ENCODE measurements around the gene S100P. TPM values are rescaled to one million over a fixed set of nuclear protein-coding genes. Genes with fewer than 3 reads are reported as not detected.
A peak's percentile ranks its signal among the peaks of the same experiment; 100 is the strongest.

Gene S100P
- total RNA-seq, 2 experiments from 2014 or later, result 1.5 TPM; not detected in 1

- DNase-seq, result no peak
- H3K4me3 Mint-ChIP-seq, result peak overlapping the region; percentile 76
- peak overlapping the region; percentile 97 for H3K27ac Mint-ChIP-seq
- H3K9me3 Mint-ChIP-seq, result no peaks in the 10 kb centered on the region
- POLR2A ChIA-PET, result interaction anchor here (0.9 to 10.6 kb wide), 3 partner anchors 10 to 19 kb away, joined by 3 to 199 read pairs (median 33); partner anchors contain the start of gene MRFAP1L1
- no peak for ATAC-seq (ENCODE audit: low read depth)
- no peaks in the 10 kb centered on the region for H3K27me3 Mint-ChIP-seq
- H3K4me1 Mint-ChIP-seq, result peaks cover 65% of the 10 kb centered on the region
- peaks cover 7% of the 10 kb centered on the region for H3K36me3 Mint-ChIP-seq
Measured at GRCh38 chr4:6694177-6694901, 661 bp downstream of the S100P start.

DNA sequence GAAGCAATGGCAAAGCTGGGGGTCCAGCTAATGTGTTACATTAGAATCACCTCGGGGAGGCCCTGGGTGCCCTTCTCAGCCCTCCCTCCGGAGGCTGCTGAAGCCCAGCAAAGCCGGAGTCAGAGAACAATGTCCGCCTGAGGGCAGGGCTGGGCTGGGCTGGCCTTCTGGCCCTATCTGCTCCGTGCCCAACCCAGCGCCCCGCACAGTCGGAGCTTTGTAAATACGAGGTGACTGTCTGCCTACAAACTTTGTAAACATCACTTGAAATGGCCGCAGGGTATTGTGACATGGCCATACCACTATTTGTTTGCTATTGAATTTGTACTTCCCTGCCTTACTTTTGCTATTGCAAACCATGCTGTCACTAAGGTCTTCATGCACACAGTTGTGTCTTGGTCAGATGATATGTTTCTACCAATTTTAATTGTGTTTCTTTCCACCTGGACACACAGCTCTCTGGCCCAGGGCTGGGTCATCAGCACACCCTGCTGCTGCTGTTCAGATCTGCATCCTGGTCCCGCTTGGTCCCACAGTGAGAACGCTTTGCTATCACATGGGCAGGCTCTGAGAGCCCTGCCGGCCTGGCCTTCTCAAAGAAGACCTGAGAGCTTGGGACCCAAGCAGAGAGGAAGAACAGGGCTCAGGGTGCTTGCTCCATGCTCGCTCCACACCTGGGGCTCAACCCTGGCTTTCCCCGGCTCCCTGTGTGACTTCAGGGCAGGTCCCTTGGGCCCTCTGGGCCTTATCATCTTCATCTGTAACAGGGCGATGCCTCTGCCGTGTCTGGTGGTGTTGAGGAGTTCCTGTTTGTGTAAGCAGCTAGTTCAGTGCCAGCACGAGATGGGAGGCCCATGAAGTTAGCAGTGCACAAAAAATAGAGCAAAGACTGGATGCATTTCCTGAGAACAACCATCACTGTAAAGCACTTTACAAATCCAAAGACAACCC, 2.3 kb downstream of the S100P start:
- Mint-ChIP-seq H3K4me1 (peaks cover 56% of the 10 kb centered on the region), H3K36me3 (peaks cover 15% of the 10 kb centered on the region), H3K27me3 (no peaks in the 10 kb centered on the region), H3K27ac (peak overlapping the region; percentile 97), H3K9me3 (no peaks in the 10 kb centered on the region), H3K4me3 (peak overlapping the region; percentile 68)
- DNase-seq (peak; percentile 60), ATAC-seq (ENCODE audit: low read depth) (peak; percentile 83)
- POLR2A ChIA-PET, result interaction anchor here (0.7 to 10.6 kb wide), 8 partner anchors 9 to 213 kb away, joined by 3 to 199 read pairs (median 4); partner anchors contain the start of genes BLOC1S4, MAN2B2, MRFAP1 and MRFAP1L1

DNA sequence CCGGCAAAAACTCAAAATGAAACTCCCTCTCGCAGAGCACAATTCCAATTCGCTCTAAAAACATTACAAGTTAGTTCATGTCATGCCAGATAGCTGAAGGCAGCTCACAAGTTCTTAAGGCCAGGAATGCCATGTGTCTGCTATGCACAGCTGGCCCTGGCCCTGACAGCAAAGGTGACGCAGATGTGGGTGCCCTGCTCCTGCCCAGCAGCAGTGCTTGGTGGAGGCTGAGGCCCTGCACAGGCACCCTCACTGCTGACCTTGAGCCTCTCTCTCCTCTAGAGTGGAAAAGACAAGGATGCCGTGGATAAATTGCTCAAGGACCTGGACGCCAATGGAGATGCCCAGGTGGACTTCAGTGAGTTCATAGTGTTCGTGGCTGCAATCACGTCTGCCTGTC, 2.9 kb downstream of the S100P start:
- H3K27me3 Mint-ChIP-seq, result no peaks in the 10 kb centered on the region
- no peaks in the 10 kb centered on the region for H3K9me3 Mint-ChIP-seq
- H3K27ac Mint-ChIP-seq, result peak overlapping the region; percentile 97
- peak overlapping the region; percentile 68 for H3K4me3 Mint-ChIP-seq
- H3K36me3 Mint-ChIP-seq, result peaks cover 17% of the 10 kb centered on the region
- H3K4me1 Mint-ChIP-seq, result peaks cover 52% of the 10 kb centered on the region
- POLR2A ChIA-PET, result interaction anchor here (1.2 to 10.6 kb wide), 7 partner anchors 9 to 122 kb away, joined by 3 to 199 read pairs (median 4); partner anchors contain the start of genes BLOC1S4, MAN2B2, MRFAP1 and MRFAP1L1
- DNase-seq (no peak), ATAC-seq (ENCODE audit: low read depth) (peak; percentile 41)

GRCh38 chr4:6697131-6697530, 3.5 kb downstream of the S100P start:
- Mint-ChIP-seq H3K27ac (peak overlapping the region; percentile 97), H3K4me1 (peaks cover 51% of the 10 kb centered on the region), H3K4me3 (no peak overlapping the region), H3K36me3 (peaks cover 17% of the 10 kb centered on the region), H3K27me3 (no peaks in the 10 kb centered on the region), H3K9me3 (no peaks in the 10 kb centered on the region)
- POLR2A ChIA-PET, result interaction anchor here (1.4 to 10.6 kb wide), 3 partner anchors 10 to 22 kb away, joined by 4 to 199 read pairs (median 33); partner anchors contain the start of gene MRFAP1L1
- DNase-seq (no peak), ATAC-seq (ENCODE audit: low read depth) (no peak)

- POLR2A ChIA-PET, result interaction anchor here (2.3 to 2.7 kb wide), 3 partner anchors 10 to 25 kb away, joined by 9 to 20 read pairs (median 13); partner anchors contain the start of gene MRFAP1L1
- peak overlapping the region; percentile 23 for H3K4me3 Mint-ChIP-seq
- no peaks in the 10 kb centered on the region for H3K9me3 Mint-ChIP-seq
- H3K36me3 Mint-ChIP-seq, result peaks cover 33% of the 10 kb centered on the region
- peaks cover 42% of the 10 kb centered on the region for H3K4me1 Mint-ChIP-seq
- no peaks in the 10 kb centered on the region for H3K27me3 Mint-ChIP-seq
- DNase-seq (no peak), ATAC-seq (ENCODE audit: low read depth) (no peak)
- peak overlapping the region; percentile 71 for H3K27ac Mint-ChIP-seq
Measured at GRCh38 chr4:6699388-6699787, 5.7 kb downstream of the S100P start.

DNA sequence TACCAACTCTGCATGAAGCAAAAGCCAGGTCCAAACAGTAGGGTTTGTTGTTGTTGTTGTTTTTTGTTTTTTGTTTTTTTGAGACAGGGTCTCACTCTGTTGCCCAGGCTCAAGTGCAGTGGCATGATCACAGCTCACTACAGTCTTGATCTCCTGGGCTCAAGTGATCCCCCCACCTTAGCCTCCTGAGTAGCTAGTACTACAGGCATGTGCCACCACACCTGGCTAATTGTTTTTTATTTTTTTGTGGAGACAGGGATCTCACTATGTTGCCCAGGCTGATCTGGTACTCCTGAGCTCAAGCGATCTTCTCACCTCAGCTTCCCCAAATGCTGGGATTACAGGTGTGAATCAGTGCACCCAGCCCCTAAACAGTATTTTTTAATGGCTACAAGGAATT, 6.2 kb downstream of the S100P start:
- H3K4me3 Mint-ChIP-seq, result no peak overlapping the region
- ATAC-seq (ENCODE audit: low read depth), result no peak
- peak overlapping the region; percentile 71 for H3K27ac Mint-ChIP-seq
- H3K9me3 Mint-ChIP-seq, result no peaks in the 10 kb centered on the region
- H3K27me3 Mint-ChIP-seq, result no peaks in the 10 kb centered on the region
- H3K36me3 Mint-ChIP-seq, result peaks cover 37% of the 10 kb centered on the region
- peaks cover 42% of the 10 kb centered on the region for H3K4me1 Mint-ChIP-seq
- no peak for DNase-seq
- POLR2A ChIA-PET, result interaction anchor here (2.3 to 2.7 kb wide), 3 partner anchors 9 to 25 kb away, joined by 9 to 20 read pairs (median 13); partner anchors contain the start of gene MRFAP1L1

DNA sequence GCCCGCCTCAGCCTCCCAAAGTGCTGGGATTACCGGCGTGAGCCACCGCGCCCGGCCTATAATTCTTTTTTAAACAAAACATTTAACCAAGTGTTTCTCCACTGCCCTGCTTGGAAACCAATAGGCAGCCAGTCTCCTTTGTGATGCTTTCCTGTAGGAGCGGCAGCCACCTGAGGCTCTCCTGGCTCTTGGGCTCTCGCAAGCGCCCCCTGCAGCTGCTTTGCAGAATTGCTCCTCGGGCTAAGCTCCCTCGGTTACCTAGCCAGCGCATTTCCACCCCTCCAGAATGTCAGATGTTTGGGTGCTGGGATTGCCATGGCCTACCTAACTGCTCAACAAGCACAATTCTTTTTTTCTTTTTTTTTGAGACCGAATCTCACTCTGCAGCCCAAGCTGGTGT, 7.7 kb downstream of the S100P start:
- Mint-ChIP-seq H3K4me3 (no peak overlapping the region), H3K27ac (no peak overlapping the region), H3K36me3 (peaks cover 44% of the 10 kb centered on the region), H3K27me3 (no peaks in the 10 kb centered on the region), H3K9me3 (no peaks in the 10 kb centered on the region), H3K4me1 (peaks cover 43% of the 10 kb centered on the region)
- no peak for ATAC-seq (ENCODE audit: low read depth)
- POLR2A ChIA-PET, result interaction anchor here (0.6 to 11.7 kb wide), 3 partner anchors 11 to 182 kb away, joined by 3 to 124 read pairs (median 5); a partner anchor contains a TSS
- DNase-seq, result no peak

DNA sequence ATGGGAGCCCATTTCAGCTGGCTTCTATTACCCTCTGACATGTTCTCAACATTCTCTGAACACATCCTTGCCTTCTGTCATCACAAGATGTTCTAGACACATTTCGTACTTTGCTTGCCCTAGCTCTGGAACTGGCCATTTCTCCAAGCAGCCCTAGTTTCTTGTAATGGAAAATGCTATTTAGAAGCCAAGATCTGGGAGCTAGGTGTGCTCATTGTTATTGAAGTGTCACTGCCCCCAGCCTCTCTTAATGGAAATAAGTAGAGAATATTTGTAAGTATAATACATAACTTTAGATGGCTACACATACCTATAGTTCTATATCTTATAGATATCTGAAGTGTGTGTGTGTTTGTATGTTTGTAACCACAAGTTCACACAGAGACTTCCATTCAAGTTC, 9.1 kb downstream of the S100P start:
- Mint-ChIP-seq H3K9me3 (no peaks in the 10 kb centered on the region), H3K27me3 (no peaks in the 10 kb centered on the region), H3K36me3 (peaks cover 55% of the 10 kb centered on the region), H3K27ac (no peak overlapping the region), H3K4me1 (peaks cover 45% of the 10 kb centered on the region), H3K4me3 (no peak overlapping the region)
- POLR2A ChIA-PET, result interaction anchor here (11.7 kb wide), 1 partner anchor 28 kb away, joined by 124 read pairs; a partner anchor contains a TSS
- no peak for DNase-seq
- no peak for ATAC-seq (ENCODE audit: low read depth)

- POLR2A ChIA-PET, result interaction anchor here (1.2 to 11.7 kb wide), 2 partner anchors 15 to 29 kb away, joined by 3 to 124 read pairs; a partner anchor contains a TSS
- H3K4me1 Mint-ChIP-seq, result peaks cover 46% of the 10 kb centered on the region
- peaks cover 60% of the 10 kb centered on the region for H3K36me3 Mint-ChIP-seq
- H3K4me3 Mint-ChIP-seq, result no peak overlapping the region
- ATAC-seq (ENCODE audit: low read depth), result no peak
- DNase-seq, result no peak
- H3K27ac Mint-ChIP-seq, result peak overlapping the region; percentile 46
- H3K9me3 Mint-ChIP-seq, result no peaks in the 10 kb centered on the region
- no peaks in the 10 kb centered on the region for H3K27me3 Mint-ChIP-seq
Measured at GRCh38 chr4:6703786-6704185, 10.1 kb downstream of the S100P start.

- H3K27me3 Mint-ChIP-seq, result peaks cover under 1% of the 10 kb centered on the region
- no peak overlapping the region for H3K27ac Mint-ChIP-seq
- peak overlapping the region; percentile 39 for H3K4me3 Mint-ChIP-seq
- POLR2A ChIA-PET, result interaction anchor here (1.3 to 11.7 kb wide), 3 partner anchors 10 to 65 kb away, joined by 3 to 124 read pairs (median 21); partner anchors contain the start of genes BLOC1S4 and MRFAP1
- H3K36me3 Mint-ChIP-seq, result peaks cover 56% of the 10 kb centered on the region
- peaks cover 44% of the 10 kb centered on the region for H3K4me1 Mint-ChIP-seq
- no peak for DNase-seq
- ATAC-seq (ENCODE audit: low read depth), result no peak
- H3K9me3 Mint-ChIP-seq, result peaks cover under 1% of the 10 kb centered on the region
Measured at GRCh38 chr4:6705646-6706045, 12.0 kb downstream of the S100P start.

- no peak for DNase-seq
- H3K9me3 Mint-ChIP-seq, result peaks cover 4% of the 10 kb centered on the region
- H3K36me3 Mint-ChIP-seq, result peaks cover 59% of the 10 kb centered on the region
- H3K27ac Mint-ChIP-seq, result no peak overlapping the region
- no peak overlapping the region for H3K4me3 Mint-ChIP-seq
- no peak for ATAC-seq (ENCODE audit: low read depth)
- peaks cover 4% of the 10 kb centered on the region for H3K27me3 Mint-ChIP-seq
- H3K4me1 Mint-ChIP-seq, result peaks cover 49% of the 10 kb centered on the region
- POLR2A ChIA-PET, result interaction anchor here (1.3 to 11.7 kb wide), 4 partner anchors 10 to 65 kb away, joined by 3 to 124 read pairs (median 35); partner anchors contain the start of genes BLOC1S4 and MRFAP1
Measured at GRCh38 chr4:6706173-6706572, 12.5 kb downstream of the S100P start.

DNA sequence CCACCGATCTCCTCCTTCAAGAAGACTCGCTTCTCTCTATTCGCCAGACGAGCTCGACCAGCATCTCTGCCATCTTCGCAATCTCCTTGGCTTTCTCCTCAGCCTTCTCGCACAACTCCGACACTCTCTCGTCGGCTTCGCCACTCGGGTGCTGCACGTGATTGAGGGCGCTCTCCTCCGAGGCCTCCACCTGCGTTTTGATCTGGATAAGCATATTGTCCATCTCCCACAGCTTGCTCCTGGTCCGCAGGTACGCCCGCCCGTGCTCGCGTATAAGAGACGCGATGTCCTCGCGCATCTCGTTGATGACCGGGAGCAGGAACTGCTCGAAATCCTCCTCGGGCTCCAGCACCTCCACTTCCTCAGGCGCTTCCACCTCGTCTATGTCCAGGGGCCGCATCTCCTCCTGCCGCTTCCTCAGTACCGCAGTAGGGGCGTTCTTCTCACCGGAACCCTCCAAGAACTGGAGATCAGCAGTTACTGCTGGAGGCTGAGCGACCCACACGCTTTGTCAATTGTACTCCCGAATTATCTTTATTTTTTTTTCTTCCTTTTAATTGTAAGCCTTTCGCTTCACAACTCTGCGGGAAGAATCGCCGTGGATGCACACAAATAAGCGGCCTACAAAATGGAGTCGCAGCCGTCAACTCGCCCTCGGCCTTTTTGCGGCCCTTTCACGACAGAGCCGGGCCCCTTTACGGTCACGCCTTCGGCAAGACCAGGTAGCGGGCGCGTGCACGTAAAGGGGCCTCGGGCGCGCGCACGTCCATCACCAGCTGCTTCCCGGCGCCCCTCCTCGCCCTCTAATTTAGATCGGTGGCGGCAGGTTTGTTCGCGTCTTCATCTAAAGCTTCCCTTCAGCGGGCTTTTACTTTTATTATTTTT, 15.8 kb downstream of the S100P start, which contains the start of gene MRFAP1L1:
Gene MRFAP1L1 (minus strand): TSS at position 636 of the 885 bp plus-strand sequence. CDS start 236 bp downstream, at position 400.
- Mint-ChIP-seq H3K9me3 (peaks cover 10% of the 10 kb centered on the region), H3K27ac (peak within 1 kb of the TSS; percentile 99), H3K27me3 (peaks cover 4% of the 10 kb centered on the region), H3K4me3 (peak within 1 kb of the TSS; percentile 97), H3K4me1 (peaks cover 48% of the 10 kb centered on the region), H3K36me3 (peaks cover 40% of the 10 kb centered on the region)
- POLR2A ChIA-PET, result interaction anchor here (0.6 to 11.7 kb wide), 10 partner anchors 8 to 135 kb away, joined by 3 to 124 read pairs (median 8); partner anchors contain the start of genes MAN2B2 and MRFAP1
- DNase-seq, result peak; percentile 95
- ATAC-seq (ENCODE audit: low read depth), result peak; percentile 76

All from activated naive CD8-positive, alpha-beta T cell treated with anti-CD3 and anti-CD28 coated beads, Interleukin-2, amount 10 ng/mL, durations not matched to agents 7 days and 5 days (primary cell).